Omental fat pad (tissue), 4 donors: ENCODE measurements around the gene ARHGAP28. TPM values are rescaled to one million over a fixed set of nuclear protein-coding genes. Genes with fewer than 3 reads are reported as not detected.

ENCODE experiments used
- ATAC-seq: fragments of 150-250 bp; one replicate; pipeline ENCODE4 v1.9.1; 2016; ENCODE audit warnings: mild to moderate bottlenecking, moderate library complexity; ENCODE audit not compliant: low FRiP score
- DNase-seq: peaks from one replicate; pipeline ENCODE4 v3.0.0-alpha.2; 2019; ENCODE audit warnings: low spot score
- total RNA-seq, 4 donors: library from RNA; depleted of rRNA; stranded (reverse); fragments of >200 nt; gene quantifications; one replicate each; pipeline ENCODE4 v1.1.0, GENCODE V29; 2016
- TF ChIP-seq, protein P1 (sequence below), 3 donors: fragments of 450-650 bp; IDR thresholded peaks; one replicate each; pipeline ENCODE4 v1.5.1; 2016 to 2017; ENCODE audit warnings: antibody characterized with exemption in 3 of 3, mild to moderate bottlenecking in 3 of 3, moderate library complexity in 2 of 3

ARHGAP28 gene
- total RNA-seq, 4 donors from 2014 or later = 4.7 to 23.7 (median 10.4) TPM

DNA sequence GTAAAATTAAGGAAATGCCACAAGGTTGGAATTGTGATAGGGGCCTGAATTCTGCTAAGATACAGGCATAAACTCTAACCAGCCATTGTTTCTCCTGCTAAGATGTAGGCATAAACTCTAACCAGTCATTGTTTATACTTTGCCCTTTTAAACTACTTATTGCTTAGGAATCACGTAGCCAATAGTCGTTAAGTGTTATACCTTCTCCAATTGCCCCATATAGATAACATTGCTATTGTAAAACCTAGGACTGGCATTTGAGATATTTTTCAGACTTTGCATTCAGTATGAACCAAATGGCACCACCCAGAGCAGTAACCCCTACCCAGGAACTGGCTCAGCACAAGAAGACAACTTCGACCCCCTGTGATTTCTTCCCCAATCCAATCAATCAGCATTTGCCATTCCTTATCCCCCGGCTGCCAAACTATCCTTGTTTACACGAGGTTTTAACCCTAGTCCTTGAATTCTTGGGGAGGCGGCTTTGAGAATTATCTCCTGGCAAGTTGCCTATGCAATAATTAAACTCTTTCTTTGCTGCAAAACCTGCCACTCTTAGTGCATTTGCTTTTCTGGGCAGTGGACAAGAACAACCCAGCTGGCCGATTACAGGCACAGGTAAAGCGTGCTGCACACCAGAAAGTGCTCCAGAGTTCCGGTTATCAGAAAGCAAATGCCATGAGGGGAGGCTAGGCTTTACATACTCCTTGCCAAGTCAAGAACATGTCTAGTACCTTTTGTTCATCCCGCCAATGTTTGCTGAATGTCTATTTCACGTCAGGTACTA lies 220.5 kb downstream of the ARHGAP28 start:
- TF ChIP-seq, protein P1, sequence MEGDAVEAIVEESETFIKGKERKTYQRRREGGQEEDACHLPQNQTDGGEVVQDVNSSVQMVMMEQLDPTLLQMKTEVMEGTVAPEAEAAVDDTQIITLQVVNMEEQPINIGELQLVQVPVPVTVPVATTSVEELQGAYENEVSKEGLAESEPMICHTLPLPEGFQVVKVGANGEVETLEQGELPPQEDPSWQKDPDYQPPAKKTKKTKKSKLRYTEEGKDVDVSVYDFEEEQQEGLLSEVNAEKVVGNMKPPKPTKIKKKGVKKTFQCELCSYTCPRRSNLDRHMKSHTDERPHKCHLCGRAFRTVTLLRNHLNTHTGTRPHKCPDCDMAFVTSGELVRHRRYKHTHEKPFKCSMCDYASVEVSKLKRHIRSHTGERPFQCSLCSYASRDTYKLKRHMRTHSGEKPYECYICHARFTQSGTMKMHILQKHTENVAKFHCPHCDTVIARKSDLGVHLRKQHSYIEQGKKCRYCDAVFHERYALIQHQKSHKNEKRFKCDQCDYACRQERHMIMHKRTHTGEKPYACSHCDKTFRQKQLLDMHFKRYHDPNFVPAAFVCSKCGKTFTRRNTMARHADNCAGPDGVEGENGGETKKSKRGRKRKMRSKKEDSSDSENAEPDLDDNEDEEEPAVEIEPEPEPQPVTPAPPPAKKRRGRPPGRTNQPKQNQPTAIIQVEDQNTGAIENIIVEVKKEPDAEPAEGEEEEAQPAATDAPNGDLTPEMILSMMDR (IDR thresholded peaks at IDR 0.05) = no peak
- DNase-seq (no peak), ATAC-seq (no peak)

DNA sequence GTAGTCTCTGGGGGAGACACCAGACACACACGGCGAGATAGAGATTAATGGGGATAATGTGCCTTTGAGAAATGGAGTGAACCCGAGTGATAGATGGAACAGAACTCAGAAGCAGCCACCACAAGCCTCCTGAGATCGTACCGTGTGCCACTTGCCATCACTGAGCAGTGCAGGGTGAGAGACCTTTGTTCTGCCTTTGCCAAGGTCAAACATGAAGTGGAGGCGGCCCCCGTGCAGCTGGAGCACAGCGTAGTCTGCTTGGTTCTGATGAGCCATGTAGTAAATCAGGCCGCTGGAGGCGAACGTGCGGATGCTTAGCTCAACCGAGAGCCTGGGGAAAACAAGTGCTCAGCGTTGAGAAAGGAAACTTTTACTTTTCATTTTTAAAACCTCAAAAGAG lies 221.1 kb downstream of the ARHGAP28 start:
- ATAC-seq (no peak), DNase-seq (no peak)
- TF ChIP-seq, protein P1 (IDR thresholded peaks at IDR 0.05) = no peak

DNA sequence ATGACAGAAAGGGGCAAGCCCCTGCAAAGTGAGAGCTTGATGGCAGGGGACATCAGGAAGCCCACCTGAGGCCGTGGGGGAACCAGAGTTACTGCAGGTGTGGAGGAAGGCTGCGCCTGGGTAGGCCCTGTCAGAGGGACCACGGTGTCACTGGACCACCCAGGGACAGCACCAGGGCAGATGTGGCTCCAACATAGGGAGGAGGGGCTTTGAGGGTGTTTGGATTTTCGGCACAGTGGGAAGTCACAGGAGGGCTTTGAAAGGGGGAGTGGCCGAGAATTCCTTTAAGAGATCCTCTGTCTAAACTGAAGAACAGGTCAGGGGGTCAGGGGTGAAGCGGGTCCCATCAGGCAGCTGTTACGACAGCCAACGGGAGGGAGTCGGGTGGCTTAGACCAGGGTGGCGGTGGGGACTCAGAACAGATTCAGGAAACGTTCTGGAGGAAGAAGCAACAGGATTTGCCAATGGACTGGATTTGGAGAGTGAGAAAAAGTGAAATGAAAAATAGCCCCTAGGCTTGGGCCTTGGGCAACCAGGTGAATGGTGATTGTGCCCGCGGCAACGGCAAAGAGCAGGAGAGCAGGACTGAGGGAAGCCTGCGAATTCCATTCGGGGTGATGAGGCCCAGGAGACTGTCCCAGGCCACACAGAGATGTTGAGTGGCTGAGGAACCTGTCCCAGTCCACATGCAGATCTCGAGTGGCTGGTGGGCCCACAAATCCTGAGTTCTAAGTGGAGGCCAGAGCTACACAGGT lies 222.0 kb downstream of the ARHGAP28 start:
- DNase-seq (no peak), ATAC-seq (no peak)
- TF ChIP-seq, protein P1 (IDR thresholded peaks at IDR 0.05) = no peak

DNA sequence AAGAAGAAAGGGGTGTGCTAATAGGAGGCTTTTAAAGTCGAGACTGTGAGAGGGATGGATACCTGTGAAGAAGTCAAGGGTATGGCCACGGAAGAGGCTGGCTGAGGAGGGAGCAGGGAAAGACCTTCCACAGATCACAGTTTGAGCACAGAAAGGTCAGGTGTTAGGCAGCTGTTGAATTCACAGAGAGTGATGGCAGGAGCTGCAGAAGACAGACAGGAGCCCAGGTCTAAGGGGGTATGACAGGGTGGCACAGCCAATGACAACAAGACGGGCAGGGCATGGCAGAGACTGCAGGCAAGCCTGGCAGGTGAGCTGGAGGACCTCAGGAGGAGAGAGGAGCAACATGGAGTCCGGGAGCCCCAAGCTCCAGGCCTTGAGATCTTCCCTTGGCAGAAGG lies 225.0 kb downstream of the ARHGAP28 start:
- ATAC-seq = no peak
- DNase-seq = no peak
- TF ChIP-seq, protein P1 (IDR thresholded peaks at IDR 0.05) = no peak

DNA sequence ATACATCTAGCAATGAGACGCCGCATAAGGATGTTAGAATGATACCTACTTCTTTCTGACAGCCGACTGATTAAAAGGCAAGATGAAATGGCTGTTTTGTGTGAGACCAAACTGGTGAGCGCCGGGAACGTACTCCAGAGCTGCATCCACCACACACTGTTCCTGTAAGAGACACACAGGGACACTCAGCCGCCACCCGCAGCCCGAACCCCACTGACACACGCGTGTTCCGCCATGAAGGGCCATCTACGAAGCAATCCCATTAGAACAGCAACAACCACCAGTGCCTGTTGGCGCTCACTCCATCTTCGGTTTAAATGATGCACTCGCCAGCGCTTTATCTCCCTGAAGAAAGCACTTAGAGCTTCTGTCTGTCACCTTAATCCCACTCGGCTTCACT lies 225.8 kb downstream of the ARHGAP28 start:
- ATAC-seq = no peak
- TF ChIP-seq, protein P1 (IDR thresholded peaks at IDR 0.05) = no peak
- DNase-seq = no peak

DNA sequence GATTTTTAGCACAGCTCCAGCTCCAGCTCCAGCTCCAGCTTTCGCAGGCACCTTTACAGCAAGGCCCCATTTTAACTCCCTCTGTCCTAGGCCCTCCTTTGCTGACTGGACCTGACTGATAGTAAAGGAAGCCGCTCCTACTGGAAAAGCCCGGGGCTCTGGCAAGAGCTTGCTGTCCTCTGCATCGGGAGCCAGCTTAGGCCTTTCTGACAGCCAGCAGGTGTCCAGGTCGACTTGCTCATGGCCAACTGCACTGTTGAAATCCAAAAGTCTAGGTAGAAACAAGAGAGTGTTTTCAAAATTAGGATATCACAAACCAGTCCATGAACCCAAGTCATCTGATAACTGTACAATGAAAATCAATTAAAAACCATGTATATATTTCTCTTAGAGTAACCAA lies 227.0 kb downstream of the ARHGAP28 start:
- TF ChIP-seq, protein P1 (IDR thresholded peaks at IDR 0.05) = no peak
- ATAC-seq = no peak

More for the DNA sequence above, 227.0 kb downstream of the ARHGAP28 start:
- DNase-seq = no peak
